GM13977 (cell line): Measurements from ENCODE around the gene GNAZ.

Experiments used
- DNase-seq: peaks from one replicate; pipeline ENCODE4 v3.0.0; 2012; ENCODE audit warnings: low spot score
- in situ Hi-C: fragments of 300-500 bp; cut with MboI; formaldehyde crosslinking; loops from one replicate; pipeline ENCODE4 v1.12.0; 2022; ENCODE audit warnings: low sequenced_read_pairs, low pct_unique_long_range_greater_than_20kb, mixed read lengths, inconsistent platforms; ENCODE audit not compliant: unreplicated experiment
- TF ChIP-seq, protein P1 (sequence below): IDR thresholded peaks from 2 replicates; pipeline ENCODE4 v1.5.1; 2012; ENCODE audit warnings: mild to moderate bottlenecking, control low read depth; ENCODE audit not compliant: insufficient read depth; ENCODE audit errors: extremely low read depth, missing control alignments

Gene GNAZ

DNA sequence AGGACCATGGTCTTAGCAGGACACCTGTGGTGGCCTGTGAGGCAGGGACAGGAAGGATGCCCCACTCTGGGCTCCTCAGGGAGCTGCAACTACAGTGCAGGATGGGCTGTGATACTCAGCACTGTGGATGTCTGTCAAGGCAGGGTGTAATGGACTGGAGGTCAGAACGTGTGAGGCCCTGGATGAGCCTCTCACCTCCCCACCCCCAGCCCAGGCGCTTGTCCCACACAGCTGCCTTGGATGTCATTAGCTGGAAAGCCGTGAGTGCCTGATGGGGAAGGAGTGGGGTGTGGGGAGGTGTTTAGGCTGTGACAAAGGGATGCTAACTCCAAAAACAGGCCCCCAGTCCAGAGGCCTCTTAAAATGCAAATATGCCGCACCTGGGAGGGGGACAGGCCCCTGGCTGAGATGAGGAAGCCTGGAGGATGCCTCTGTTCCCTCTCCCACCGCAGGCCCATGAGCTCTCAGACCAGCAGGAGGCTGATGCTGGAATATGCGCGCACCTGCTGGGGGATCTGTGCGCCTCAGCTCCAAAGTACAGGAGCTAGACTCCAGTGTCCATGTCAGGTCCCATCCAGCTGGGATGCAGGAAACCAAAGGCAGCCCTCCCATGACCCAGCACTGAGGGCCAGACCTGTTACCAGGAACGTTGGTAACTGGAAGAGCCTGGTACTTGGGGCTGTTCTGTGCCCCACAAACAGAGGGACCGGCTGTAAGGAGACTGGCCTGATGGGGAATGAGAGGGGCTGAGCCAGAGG is 46.4 kb downstream of the GNAZ start:
- in situ Hi-C loops = no loop called here
- TF ChIP-seq, protein P1, sequence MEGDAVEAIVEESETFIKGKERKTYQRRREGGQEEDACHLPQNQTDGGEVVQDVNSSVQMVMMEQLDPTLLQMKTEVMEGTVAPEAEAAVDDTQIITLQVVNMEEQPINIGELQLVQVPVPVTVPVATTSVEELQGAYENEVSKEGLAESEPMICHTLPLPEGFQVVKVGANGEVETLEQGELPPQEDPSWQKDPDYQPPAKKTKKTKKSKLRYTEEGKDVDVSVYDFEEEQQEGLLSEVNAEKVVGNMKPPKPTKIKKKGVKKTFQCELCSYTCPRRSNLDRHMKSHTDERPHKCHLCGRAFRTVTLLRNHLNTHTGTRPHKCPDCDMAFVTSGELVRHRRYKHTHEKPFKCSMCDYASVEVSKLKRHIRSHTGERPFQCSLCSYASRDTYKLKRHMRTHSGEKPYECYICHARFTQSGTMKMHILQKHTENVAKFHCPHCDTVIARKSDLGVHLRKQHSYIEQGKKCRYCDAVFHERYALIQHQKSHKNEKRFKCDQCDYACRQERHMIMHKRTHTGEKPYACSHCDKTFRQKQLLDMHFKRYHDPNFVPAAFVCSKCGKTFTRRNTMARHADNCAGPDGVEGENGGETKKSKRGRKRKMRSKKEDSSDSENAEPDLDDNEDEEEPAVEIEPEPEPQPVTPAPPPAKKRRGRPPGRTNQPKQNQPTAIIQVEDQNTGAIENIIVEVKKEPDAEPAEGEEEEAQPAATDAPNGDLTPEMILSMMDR = no peak
- DNase-seq = no peak

GRCh38 chr22:23117275-23117674 is 47.0 kb downstream of the GNAZ start:
- in situ Hi-C loops = no loop called here
- TF ChIP-seq, protein P1 = no peak

GRCh38 chr22:23117891-23118646 is 47.8 kb downstream of the GNAZ start:
- in situ Hi-C loops = no loop called here
- no peak for DNase-seq
- TF ChIP-seq, protein P1 = no peak

More at GRCh38 chr22:23117275-23117674, 47.0 kb downstream of the GNAZ start:
- no peak for DNase-seq

GRCh38 chr22:23118647-23119493 is 48.6 kb downstream of the GNAZ start:
- TF ChIP-seq, protein P1 = no peak
- no peak for DNase-seq
- in situ Hi-C loops = no loop called here

DNA sequence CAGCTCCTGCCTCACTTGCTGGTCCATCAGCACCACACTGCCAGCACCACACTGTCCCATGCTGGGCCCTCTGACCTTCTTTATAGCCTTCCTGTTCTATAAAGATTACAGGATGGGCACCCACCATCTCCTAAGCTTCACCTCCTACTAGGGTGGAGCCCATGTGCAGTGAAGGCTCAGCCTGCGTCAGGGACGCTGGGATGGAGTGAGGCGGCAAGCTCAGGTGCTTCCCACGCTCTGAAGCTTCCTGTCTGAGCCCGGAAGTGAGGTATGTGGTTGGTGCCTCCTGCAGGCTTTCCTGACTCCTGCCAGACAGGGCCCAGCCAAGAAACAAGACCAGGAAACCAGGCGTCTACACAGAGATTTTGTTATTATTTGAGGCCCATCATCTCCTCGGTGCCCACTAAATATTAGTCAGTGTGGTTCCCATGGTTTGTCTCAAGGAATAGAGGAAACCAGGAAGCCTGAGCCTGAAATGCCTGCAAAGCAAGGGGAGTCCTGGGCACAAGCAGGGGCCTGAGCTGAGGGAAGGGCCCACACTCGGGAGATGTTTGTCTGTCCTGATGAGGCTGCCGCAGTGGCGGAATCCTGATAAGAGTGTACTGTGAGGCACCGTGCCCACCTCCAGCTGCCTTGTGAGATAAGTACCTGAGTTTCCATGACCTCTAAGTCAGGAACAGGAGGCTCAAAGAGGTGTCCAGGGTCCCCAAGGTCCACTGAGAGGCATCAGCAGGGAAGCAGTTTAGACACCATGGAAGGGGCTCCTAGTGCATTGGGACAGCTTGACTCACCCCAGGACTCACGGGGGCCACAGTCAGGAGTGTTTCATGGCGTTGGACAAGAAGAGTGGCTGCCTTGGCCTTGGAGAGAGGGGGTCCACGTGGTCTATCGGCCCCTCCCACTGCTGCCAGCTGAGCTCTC is 49.4 kb downstream of the GNAZ start:
- in situ Hi-C loops = loop anchor here (5.0 to 10.0 kb wide), 2 partner anchors 152 to 715 kb away; no protein-coding TSS in a partner anchor
- DNase-seq = peak; percentile 42
- TF ChIP-seq, protein P1 = no peak
